GM19397 (cell line): ENCODE data around the gene ZNRF3.

Experiments used
- ATAC-seq: cut with Tn5 transposase; IDR thresholded peaks from one replicate; pipeline ENCODE4 v1.9.1; 2021; ENCODE audit warnings: mild to moderate bottlenecking, moderate library complexity; ENCODE audit not compliant: unreplicated experiment

The ZNRF3 gene

GRCh38 chr22:28980326-28980725 is 97.0 kb downstream of the ZNRF3 start:
- no peak for ATAC-seq

DNA sequence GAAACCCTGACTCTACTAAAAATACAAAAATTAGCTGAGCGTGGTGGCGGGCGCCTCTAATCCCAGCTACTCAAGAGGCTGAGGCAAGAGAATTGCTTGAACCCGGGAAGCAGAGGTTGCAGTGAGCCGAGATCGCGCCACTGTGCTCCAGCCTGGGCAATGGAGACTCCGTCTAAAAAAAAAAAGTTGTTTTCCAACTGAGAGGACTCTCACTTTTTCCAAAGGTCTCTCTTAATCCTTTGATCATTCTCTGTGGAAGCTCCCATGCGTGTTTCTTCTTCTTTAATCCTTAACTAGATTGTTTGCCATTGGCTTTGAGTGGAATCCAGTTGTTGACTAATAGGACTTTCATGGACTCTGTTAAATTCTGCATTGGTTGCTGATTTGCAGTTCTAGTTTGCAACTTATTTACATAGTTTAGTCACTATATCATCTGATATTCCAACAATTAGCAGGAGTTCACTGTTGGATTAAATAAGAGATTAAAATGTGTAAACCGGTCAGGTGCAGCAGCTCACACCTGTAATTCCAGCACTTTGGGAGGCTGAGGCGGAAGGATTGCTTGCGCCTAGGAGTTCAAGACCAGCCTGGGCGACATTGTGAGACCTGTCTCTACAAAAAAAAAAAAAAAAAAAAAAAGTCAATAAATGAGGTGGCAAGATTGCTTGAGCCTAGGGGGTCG is 98.6 kb downstream of the ZNRF3 start:
- no peak for ATAC-seq

GRCh38 chr22:28983190-28983589 is 99.8 kb downstream of the ZNRF3 start:
- no peak for ATAC-seq

GRCh38 chr22:28983788-28984441 is 100.5 kb downstream of the ZNRF3 start:
- no peak for ATAC-seq

DNA sequence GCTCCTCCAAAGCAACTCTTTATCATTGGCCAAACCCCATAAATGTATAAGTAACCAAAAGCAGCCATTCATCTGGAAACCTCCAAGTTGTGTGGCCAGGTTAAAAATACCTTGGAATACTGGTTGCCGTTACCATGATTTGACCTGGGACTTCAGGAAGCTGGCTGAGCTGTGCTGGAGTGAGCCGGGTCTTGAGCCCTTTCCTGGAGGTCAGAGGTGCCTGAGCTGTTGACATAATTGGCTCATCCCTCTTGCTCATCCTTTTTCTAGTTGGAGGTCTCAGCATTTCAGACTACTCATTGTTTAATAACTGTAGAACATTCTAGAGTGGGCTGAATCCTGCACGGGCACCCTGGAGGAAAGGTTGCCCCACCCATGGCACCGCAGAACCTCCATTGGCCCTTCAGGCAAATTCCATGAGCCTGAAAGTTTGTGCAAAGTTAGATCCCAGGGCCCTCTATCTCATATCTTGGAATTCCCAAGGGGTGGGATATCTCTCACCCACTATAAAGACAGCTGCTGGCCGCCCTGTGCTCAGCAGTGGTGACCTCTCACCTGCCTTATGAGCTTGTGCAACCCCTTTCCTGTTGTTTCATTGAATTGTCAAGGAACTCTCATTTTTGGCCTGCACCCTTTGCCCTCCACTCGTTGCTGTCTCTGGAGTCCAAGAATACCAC is 101.2 kb downstream of the ZNRF3 start:
- ATAC-seq: no peak

- ATAC-seq: no peak
Measured at GRCh38 chr22:28985581-28986290, 102.4 kb downstream of the ZNRF3 start.

DNA sequence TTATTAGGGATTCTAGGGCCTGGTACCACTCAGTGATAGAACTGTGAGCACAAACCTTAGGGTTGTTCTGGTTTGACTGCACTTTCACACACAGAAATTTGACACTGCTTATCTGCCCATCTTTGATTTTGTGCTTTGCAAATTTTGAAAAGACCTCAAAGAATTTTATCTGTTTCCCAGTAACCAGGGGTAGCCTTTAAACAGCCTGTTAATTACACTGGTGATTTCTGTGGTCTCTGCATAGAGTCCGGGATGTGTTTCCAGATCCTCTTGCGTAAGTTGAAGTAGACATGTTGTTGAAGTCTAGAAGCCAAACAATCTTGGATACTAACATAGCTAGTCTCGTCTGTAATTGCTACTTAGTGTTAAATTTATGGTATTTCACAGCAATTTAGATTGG is 103.0 kb downstream of the ZNRF3 start:
- ATAC-seq: no peak

GRCh38 chr22:28988457-28988856 is 105.1 kb downstream of the ZNRF3 start:
- ATAC-seq: no peak

- ATAC-seq: no peak
Measured at GRCh38 chr22:28989035-28989464, 105.7 kb downstream of the ZNRF3 start.

GRCh38 chr22:28989484-28989883 is 106.1 kb downstream of the ZNRF3 start:
- no peak for ATAC-seq

DNA sequence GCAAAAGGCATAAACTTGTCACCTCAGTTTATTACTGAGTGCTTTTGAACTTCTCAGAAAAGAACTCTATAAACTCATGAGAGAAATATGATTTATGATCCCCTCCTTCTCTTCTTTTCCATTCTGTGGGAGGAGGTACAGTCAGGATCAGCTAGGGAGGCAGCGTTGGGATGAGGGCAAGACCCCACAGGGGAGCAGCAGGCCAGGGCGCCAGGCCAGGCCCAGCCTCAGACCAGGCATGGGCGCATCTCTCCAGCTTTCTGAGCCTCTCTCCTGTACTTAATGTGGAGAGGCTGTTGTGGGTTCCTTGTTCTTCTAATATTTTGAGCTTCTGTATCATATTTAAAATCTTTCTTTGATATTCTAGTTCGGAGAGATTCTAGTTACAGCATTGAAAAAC is 106.5 kb downstream of the ZNRF3 start:
- no peak for ATAC-seq

- no peak for ATAC-seq
Measured at GRCh38 chr22:28992565-28993356, 109.4 kb downstream of the ZNRF3 start.

- ATAC-seq: no peak
Measured at GRCh38 chr22:28994522-28994921, 111.2 kb downstream of the ZNRF3 start.

DNA sequence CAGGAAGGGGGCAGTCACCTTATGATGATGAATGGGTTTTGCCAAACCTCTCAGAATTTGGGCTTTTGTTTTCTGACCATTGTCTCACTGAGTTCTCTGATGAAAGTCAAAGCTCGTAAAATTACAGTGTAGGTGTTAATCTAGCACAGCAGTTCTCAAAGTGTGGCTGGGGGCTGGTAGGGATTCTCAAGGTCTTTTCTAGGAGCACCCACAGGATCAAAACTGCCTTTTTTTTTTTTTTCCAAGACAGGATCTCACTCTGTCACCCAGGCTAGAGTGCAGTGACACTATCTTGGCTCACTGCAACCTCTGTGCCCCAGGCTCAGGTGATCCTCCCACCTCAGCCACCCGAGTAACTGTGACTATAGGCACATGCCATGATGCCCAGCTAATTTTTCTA is 112.2 kb downstream of the ZNRF3 start:
- no peak for ATAC-seq

DNA sequence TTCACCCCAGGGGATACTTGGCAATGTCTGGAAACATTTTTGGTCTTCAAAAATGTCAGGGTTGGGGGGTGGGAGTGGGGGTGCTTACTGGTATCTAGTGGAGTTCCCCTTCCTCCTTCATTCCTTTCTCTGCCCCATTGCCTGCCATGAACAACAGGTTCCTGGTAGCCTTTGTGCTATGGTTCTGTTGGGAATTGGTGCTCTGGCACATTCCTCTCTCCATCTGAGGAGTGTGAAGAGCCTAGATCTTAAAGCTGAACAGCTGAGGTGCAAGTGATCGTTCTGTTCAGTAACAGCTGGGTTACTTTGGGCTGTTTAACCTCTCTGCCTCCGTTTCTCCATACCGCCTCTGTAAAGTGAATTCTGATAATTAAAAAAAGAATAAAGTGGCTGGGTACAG is 114.0 kb downstream of the ZNRF3 start:
- no peak for ATAC-seq

GRCh38 chr22:28998681-28999080 is 115.3 kb downstream of the ZNRF3 start:
- no peak for ATAC-seq

- ATAC-seq: no peak
Measured at GRCh38 chr22:28999510-28999909, 116.1 kb downstream of the ZNRF3 start.

GRCh38 chr22:28999919-29000556 is 116.7 kb downstream of the ZNRF3 start:
- ATAC-seq: no peak

- ATAC-seq: no peak
Measured at GRCh38 chr22:29000641-29001040, 117.3 kb downstream of the ZNRF3 start.

DNA sequence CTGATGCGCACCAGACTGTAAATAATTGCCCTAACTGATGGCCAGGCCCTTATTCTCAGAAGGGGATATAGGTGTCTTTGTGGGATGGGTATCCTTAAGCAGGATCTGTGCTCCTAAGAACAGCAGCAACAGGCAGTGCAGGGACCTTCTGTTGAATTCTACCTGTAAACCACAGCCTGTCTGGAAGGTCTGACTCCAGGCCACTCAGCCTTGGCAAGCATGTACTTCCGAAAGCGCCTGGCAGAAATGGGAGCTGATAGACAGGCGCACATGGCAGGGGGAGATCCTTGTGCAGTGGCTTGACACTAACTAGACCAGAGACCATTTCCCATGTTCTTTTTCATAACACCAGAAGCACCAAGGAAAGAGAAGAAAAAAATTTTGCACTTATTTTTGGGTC is 119.2 kb downstream of the ZNRF3 start:
- ATAC-seq: no peak
